PC-3 (cell line): ENCODE results near the gene SLC25A45.

Experiments used
- EZH2 ChIP-seq: fragments of 300-600 bp; sonication (generic); IDR thresholded peaks from one replicate; pipeline ENCODE4 v1.6.1; 2017; ENCODE audit warnings: antibody characterized with exemption, mild to moderate bottlenecking, low read length; ENCODE audit not compliant: unreplicated experiment
- TF ChIP-seq, protein P1 (sequence below): fragments of 300-600 bp; sonication (generic); conservative IDR thresholded peaks from 2 replicates; pipeline ENCODE4 v1.5.1; 2017; ENCODE audit warnings: antibody characterized with exemption, low read depth, mild to moderate bottlenecking, low read length

GRCh38 chr11:65415499-65416340 is 33.3 kb upstream of the SLC25A45 start:
- TF ChIP-seq, protein P1, sequence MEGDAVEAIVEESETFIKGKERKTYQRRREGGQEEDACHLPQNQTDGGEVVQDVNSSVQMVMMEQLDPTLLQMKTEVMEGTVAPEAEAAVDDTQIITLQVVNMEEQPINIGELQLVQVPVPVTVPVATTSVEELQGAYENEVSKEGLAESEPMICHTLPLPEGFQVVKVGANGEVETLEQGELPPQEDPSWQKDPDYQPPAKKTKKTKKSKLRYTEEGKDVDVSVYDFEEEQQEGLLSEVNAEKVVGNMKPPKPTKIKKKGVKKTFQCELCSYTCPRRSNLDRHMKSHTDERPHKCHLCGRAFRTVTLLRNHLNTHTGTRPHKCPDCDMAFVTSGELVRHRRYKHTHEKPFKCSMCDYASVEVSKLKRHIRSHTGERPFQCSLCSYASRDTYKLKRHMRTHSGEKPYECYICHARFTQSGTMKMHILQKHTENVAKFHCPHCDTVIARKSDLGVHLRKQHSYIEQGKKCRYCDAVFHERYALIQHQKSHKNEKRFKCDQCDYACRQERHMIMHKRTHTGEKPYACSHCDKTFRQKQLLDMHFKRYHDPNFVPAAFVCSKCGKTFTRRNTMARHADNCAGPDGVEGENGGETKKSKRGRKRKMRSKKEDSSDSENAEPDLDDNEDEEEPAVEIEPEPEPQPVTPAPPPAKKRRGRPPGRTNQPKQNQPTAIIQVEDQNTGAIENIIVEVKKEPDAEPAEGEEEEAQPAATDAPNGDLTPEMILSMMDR, result no peak
- no peak for TF ChIP-seq EZH2
